SHP77 treated with DMSO at 0.1 percent for 48 hours (cell line): Measurements from ENCODE around the gene FEM1A.
"Not testable (repeated sequence)": the region's sequence is repeated elsewhere in the genome, so short reads cannot be mapped to it uniquely, and the experiment has no call there.

Source experiments
- DNase-seq: peaks from one replicate; lab custom pipeline; 2025; lab: John Stamatoyannopoulos, UW

FEM1A gene

DNA sequence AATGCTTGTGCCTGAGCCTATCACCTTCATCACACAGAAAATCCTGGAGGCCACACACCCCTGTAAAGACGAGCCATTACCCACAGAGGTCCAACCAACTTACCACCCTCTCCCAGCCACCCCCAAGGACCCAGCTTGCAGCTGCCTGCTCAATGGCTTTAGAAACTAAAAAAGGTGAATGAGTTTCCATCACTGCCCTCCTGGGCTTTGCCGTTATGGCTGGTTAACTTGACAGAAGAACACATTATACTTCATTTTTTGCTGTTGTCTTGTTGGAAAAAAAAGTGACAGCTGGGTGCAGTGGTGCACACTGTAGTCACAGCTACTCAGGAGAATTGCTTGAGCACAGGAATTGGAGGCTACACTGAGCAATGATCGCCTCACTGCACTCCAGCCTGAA, 17.4 kb upstream of the FEM1A start:
- no peak for DNase-seq

DNA sequence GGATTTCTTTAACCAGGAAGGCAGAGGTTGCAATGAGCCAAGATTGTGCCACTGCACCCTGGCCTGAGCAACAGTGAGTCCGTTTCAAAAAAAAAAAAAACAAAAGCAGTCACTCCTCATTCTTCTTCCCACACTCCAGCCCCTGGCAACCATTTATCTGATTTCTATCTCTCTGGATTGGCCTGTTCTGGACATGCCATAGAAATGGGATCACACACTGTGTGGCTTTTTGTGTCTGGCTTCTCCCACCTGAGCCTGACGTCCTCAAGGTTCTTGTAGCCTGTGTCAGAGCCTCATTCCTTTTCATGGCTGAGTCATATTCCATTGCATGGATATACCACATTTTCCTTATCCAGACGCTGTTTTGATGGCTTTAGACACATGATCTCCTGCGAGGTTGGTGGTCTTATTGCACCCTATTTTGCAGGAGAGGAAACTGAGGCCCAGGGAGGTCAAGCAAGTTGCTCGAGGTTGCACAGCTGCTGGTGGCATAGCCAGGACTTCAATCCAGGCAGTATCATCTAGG, 15.8 kb upstream of the FEM1A start:
- DNase-seq, result no peak

DNA sequence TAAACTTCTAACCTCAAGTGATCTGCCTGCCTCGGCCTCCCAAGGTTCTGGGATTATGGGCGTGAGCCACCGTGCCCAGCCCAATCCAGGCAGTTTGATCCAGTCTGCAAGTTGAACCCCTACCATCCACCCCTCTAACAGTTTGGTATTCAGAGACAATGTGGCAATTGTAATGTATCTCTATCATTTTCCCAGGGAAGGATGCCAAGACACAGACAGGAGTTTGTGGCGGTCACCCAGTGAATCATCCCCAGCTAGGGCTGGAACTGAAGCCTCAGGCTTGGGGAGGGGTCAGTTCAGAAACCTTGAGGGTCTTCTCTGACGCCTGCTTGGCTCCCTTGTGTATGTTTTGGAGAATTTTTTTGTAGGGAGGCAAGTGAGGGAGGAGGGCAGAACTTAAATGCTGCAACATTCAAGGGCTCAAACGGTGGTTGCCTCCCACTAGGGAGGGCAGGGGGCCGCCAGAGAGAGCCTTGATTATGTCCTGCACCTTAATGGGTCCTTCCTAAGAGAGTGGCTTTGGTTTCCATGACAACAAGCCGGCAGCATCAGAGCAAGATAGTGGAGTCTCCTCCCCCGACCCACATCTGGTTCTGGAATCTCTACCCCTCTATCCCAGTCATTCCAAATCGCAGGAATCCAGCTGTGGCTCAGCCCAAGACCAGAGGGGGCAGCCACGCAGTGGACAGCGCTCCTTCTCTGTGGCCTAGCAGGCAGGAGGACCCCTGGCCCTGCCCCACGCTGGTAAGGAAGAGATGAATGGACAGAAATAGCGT, 14.9 kb upstream of the FEM1A start:
- no peak for DNase-seq

DNA sequence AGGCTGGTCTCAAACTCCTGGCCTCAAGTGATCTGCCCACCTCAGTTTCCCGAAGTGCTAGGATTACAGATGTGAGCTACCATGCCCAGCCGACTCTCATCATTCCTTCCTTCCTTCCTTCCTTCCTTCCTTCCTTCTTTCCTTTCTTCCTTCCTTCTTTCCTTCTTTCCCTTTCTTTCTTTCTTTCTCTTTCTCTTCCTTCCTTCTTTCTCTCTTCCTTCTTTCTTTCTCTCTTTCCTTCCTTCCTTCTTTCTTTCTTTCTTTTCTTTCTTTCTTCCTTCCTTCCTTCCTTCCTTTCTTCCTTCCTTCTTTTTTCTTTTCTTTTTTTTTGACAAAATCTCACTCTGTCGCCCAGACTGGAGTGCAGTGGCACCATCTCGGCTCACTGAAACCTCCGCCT, 13.4 kb upstream of the FEM1A start:
- DNase-seq, result not testable (repeated sequence)

DNA sequence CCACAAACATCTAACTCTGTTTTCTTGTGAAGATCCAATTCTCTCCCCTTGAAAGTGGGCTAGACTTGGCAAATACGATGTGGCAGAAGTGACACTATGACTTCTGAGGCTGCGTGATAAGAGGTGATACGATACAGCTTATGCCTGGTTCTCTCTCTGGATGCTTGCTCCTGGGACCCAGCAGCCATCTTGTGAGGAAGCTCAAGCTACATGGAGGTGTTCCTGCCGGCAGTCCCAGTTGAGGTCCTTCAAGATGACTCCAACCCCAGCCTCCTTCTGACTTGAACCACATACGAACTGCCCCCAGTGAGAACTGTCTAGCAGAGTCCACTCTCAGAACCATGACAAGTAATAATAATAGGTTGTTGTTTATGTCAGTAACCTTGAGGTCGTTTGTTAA, 10.7 kb upstream of the FEM1A start:
- no peak for DNase-seq

DNA sequence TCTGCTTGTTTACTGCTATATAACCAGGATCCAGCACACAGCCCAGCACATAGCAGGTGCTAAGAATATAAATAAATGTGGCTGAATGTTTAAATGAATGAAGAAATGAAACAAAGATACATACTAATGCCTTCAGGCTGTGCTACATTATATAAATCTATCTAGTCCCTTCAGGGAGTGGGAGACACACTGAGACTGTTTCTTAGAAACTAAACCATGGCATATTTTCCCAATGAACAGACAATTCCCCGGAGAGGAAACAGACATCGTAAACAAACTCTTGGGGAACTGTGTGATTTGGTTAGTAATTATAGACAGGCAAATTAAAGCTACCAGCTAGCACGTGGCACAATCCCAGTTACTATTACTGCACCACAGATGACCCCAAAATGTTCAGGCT, 9.7 kb upstream of the FEM1A start:
- no peak for DNase-seq

DNA sequence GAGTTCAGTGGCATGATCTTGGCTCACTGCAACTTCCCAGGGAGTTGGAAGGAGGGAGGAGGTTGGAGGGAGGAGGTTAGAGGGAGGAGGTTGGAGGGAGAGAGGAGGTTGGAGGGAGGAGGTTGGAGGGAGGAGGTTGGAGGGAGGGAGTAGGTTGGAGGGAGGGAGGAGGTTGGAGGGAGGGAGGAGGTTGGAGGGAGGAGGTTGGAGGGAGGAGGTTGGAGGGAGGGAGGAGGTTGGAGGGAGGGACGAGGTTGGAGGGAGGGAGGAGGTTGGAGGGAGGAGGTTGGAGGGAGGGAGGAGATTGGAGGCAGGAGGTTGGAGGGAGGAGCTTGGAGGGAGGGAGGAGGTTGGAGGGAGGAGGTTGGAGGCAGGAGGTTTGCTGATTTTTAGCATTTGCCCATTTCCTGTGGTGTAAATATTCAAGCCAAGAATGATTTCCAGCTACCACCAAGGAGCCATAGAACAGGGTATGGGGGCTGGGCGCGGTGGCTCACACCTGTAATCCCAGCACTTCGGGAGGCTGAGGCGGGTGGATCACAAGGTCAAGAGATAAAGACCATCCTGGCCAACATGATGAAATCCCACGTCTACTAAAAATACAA, 5.0 kb upstream of the FEM1A start:
- DNase-seq, result not testable (repeated sequence)

DNA sequence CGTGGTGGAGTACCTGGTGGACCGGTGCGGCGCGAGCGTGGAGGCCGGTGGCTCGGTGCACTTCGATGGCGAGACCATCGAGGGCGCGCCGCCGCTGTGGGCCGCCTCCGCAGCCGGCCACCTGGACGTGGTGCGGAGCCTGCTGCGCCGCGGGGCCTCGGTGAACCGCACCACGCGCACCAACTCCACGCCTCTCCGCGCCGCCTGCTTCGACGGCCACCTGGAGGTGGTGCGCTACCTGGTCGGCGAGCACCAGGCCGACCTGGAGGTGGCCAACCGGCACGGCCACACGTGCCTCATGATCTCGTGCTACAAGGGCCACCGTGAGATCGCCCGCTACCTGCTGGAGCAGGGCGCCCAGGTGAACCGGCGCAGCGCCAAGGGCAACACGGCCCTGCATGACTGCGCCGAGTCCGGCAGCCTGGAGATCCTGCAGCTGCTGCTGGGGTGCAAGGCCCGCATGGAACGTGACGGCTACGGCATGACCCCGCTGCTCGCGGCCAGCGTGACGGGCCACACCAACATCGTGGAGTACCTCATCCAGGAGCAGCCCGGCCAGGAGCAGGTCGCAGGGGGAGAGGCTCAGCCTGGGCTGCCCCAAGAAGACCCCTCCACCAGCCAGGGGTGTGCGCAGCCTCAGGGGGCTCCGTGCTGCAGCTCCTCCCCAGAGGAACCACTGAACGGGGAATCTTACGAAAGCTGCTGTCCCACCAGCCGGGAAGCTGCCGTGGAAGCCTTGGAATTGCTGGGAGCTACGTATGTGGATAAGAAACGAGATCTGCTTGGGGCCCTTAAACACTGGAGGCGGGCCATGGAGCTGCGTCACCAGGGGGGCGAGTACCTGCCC, 708 bp downstream of the FEM1A start:
- not testable (repeated sequence) for DNase-seq

DNA sequence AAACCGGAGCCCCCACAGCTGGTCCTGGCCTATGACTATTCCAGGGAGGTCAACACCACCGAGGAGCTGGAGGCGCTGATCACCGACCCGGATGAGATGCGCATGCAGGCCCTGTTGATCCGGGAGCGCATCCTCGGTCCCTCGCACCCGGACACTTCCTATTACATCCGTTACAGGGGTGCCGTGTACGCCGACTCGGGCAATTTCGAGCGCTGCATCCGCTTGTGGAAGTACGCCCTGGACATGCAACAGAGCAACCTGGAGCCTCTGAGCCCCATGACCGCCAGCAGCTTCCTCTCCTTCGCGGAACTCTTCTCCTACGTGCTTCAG, 1.3 kb downstream of the FEM1A start:
- DNase-seq, result not testable (repeated sequence)

DNA sequence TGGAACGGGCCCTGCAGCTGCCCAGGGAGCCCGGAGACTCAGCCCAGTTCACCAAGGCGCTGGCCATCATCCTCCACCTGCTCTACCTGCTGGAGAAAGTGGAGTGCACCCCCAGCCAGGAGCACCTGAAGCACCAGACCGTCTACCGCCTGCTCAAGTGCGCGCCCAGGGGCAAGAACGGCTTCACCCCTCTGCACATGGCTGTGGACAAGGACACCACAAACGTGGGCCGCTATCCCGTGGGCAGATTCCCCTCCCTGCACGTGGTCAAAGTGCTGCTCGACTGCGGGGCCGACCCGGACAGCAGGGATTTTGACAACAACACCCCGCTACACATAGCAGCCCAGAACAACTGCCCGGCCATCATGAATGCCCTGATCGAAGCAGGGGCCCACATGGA, 1.7 kb downstream of the FEM1A start:
- DNase-seq, result not testable (repeated sequence)

DNA sequence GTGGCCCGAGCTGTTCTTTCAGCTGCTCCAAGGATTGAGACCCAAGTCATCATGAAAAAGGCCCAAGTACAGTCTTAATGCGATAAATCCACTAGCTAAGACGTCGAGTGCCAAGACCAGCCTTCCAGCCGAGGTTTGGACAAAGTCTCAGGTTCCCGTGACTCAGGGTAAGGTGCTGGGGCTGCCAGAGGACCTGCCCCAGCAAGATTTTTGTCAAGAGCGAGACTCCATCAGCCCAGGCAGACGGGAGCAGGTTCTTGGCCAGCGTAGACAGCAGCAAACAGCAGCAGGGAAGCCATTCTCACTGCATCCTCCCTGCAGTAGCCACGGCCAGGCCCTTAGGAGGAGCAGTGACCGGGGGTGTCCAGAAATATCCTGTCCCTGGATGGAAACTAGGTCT, 3.4 kb downstream of the FEM1A start:
- DNase-seq, result no peak

DNA sequence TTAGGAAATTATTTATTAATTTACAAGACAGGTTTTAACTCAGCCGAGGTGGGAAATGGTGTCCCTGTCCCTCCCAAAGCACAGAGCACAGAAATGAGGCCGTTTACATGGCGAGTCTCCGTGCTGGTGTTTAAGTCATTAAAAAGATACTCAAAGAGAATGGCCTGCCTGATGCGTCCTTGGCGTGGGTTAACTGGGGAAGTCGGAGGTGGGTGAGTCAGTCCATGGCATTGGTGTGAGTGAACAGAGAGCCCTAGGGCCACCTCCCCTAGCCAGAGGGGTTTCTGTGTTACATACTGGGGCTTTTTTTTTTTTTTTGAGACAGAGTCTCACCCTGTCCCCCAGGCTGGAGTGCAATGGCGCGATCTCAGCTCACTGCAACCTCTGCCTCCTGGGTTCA, 3.9 kb downstream of the FEM1A start:
- DNase-seq, result no peak

DNA sequence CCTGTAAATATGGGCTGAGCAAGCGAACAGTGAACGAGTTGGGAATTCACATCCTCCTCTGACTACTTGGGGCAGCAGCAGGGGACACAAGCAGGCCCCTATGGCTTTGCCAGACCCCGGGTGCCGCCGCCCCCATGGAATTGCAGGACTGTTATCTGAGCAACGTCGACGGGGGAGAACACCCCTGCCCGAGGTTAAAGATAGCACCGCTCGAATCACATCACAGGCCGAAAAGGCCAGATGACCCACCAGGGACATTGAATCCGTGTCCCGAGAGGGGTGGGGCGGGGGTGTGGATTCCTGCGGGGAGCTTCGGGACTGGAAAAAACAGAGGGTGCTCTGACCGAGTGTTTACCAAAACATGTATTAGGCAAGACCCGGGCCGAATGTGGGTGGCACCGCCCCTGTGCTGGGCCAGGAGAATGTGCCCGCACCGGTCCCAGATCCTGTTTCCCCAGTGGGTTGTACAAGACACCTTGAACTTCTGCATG, 9.1 kb downstream of the FEM1A start:
- no peak for DNase-seq

DNA sequence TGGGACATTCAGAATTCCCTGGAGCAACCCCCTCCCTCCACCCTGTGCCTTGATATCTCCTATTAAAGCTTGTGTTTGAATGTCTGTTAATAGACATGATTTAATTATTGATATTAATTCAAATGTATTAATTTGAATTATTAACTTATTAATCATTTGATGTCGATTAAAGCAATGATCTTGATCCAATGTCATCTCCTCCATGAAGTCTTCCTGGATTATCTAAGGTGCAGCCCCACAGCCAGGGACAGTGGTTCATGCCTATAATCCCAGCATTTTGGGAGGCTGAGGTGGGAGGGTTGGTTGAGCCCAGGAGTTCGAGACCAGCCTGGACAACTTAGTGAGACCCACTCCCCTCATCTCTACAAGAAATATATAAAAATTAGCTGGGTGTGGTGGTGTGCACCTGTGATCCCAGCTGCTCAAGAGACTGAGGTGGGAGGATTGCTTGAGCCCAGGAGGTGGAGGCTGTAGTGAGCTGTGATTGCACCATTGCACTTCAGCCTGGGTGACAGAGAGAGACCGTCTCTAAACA, 9.6 kb downstream of the FEM1A start:
- no peak for DNase-seq

DNA sequence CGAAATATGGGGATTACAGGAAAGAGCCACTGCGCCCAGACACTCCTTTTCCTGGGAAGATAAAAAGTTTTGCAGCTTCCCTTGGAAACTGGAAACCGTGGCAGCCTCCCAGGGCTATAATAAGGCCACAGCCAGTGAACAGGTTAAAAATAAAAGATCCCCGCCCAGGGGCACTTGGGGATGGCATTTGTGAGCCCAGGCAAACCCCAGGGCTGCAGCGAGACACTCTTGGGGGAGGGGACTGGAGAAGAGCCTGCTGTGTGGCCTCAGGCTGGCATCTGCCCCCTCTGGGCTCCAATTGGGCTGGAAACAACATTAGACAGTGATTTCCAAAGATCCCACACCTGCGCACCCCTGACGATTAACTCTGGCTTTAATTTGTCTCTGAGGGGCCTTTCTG, 11.2 kb downstream of the FEM1A start:
- no peak for DNase-seq

DNA sequence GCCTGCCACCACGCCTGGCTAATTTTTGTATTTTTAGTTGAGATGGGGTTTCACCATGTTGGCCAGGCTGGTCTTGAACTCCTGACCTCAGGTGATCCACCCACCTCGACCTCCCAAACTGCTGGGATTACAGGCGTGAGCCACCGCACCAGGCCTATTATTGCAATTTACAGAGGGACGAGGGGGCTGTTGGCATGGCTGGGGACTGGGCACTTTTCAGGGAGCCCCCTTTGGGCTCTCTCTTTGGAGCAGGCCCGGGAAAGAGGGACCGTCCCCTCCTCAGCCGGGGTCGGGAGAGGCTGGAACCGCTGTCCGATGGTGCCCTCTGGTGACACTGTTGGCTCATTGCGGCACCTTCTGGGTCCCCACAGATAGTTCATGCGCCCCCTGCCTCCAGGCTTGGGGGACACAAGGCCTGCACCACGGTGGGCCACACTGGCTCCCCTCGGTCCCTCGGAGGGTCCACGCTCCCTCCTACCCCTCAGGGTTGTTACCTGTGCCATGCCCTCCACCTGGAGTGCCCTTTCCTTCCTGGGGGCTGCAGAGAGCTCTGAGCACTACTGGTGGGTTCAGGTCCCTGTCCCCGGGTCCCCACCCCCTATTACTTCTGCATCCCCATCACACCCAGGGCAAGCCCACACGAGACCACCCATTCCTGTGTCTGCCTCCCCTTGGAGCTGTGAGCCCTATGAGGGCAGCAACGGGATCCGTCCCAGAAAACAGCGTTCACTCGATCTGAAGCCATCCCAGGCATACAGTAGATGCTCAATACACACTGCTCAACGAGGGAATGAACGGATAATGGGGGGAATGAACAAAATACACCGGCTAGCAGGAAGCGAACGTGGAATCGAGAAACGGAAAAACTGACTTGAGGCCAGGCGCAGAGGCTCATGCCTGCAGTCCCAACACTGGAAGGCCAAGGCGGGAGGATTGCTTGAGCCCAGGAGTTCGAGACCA, 12.5 kb downstream of the FEM1A start:
- no peak for DNase-seq

DNA sequence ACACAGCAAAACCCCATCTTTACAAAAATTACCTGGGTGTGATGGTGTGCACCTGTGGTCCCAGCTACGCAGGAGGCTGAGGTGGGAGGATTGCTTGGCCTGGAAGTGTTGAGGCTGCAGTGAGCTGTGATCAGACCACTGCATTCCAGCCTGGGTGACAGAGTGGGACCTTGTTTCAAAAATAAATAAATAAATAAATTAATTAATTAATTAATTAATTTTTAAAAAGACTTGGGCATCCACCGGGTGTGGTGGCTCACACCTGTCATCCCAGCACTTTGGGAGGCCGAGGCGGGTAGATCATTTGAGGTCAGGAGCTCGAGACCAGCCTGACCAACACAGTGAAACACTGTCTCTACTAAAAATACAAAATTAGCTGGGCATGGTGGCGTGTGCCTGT, 13.6 kb downstream of the FEM1A start:
- not testable (repeated sequence) for DNase-seq

DNA sequence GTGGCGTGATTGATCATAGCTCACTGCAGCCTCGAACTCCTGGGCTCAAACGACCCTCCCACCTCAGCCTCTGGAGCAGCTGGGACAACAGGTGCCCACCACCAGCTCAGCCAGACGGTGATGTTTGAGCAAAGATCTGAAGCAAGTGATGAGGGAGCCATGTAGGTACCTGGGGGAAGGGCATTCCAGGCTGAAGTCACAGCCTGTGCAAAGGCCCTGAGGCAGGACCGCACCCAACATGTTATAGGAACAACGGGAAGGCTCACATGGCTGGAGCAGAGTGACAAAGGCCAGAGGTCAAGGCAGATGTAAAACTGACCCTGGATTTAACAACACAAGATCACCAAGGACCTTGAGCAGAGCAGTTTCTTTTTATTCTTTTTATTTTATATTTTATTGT, 14.8 kb downstream of the FEM1A start:
- DNase-seq, result no peak

DNA sequence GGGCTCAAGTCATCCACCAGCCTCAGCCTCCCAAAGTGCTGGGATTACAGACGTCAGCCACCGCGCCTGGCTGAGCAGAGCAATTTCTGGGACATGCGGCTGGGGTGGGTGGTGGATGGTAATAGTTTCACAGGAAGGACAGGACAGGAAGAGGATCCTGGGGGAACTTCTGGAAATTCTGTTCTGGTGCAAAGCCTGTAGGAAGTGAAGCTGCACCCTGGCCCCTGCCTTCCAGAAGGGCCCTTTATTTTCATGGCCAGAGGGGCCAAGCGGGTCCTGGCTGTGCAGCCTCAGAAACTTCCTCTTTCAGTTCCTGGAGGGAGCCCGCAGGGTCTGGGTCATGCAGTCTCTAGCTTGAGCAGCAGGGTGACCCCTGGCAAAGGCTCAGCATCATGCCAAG, 15.7 kb downstream of the FEM1A start:
- no peak for DNase-seq

DNA sequence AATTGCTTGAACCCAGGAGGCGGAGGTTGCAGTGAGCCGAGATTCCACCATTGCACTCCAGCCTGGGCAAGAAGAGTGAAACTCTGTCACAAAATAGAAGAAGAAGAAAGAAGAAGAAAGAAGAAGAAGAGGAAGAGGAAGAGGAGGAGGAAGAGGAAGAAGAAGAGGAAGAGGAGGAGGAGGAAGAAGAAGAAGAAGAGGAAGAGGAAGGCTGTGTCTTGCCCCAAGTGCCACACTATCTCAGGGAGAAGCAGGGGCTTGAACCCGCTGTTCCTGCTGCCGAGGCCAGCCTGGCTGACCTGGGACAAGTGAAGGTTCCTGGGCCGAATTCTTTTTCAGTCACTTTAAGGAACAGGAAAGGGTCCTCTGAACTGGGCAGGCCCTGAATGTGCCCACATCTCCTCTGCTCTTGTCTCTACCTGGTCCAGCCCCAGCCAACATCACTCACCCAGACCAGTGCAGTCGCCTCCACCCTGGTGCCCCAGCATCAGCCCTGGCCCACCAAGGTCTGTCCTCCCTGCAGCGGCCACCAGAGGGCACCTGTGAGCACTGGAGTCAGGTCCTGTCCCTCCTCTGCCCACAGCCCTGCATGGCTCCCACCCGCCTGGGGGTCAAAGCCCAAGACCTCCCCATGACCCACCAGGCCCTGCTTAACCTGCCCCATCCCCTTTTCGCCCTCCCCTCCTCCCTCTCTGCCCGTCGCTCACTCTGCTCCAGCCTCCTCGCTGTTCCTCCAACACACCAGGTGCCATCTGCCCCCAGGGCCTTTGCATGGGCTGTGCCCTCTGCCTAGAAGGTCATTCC, 20.0 kb downstream of the FEM1A start:
- DNase-seq, result peak; percentile 25
